ENCODE results near the gene NXNL2. TPM values are rescaled to one million over a fixed set of nuclear protein-coding genes. Genes with fewer than 3 reads are reported as not detected.
A peak's percentile ranks its signal among the peaks of the same experiment; 100 is the strongest.

The NXNL2 gene
- total RNA-seq, 4 donors from 2014 or later, result 0.44 to 4.4 (median 1.1) TPM; not detected in 1

- TF ChIP-seq CTCF (IDR thresholded peaks at IDR 0.05) (no peak), POLR2A (IDR thresholded peaks at IDR 0.05) (no peak)
- intact Hi-C loops (cut with DNase I; ENCODE audit: low total_unique reads), result no loop called here
- WGBS, 2 donors, result 83 to 84% methylated on average over 7 of the region's 7 CpGs
- no peak for DNase-seq (ENCODE audit: low spot score in 2 of 2)
- H3K4me3 ChIP-seq (ENCODE audit: low read depth, poor library complexity, severe bottlenecking), result no peak overlapping the region
Observed at GRCh38 chr9:88527618-88528017, 7.4 kb upstream of the NXNL2 start.

GRCh38 chr9:88528080-88528790, 6.7 kb upstream of the NXNL2 start:
- 74 to 76% methylated on average over 6 of the region's 6 CpGs for WGBS, 2 donors
- no peak for TF ChIP-seq POLR2A (IDR thresholded peaks at IDR 0.05)
- no peak for TF ChIP-seq CTCF (IDR thresholded peaks at IDR 0.05)
- H3K4me3 ChIP-seq (ENCODE audit: low read depth, poor library complexity, severe bottlenecking), result no peak overlapping the region
- no peak for DNase-seq (ENCODE audit: low spot score in 2 of 2)
- intact Hi-C loops (cut with DNase I; ENCODE audit: low total_unique reads), result no loop called here

- intact Hi-C loops (cut with DNase I; ENCODE audit: low total_unique reads), result no loop called here
- DNase-seq (ENCODE audit: low spot score in 2 of 2), result no peak
- no peak overlapping the region for H3K4me3 ChIP-seq (ENCODE audit: low read depth, poor library complexity, severe bottlenecking)
- 85 to 89% methylated on average over 6 of the region's 6 CpGs for WGBS, 2 donors
- no peak for TF ChIP-seq POLR2A (IDR thresholded peaks at IDR 0.05)
- TF ChIP-seq CTCF (IDR thresholded peaks at IDR 0.05), result no peak
Observed at GRCh38 chr9:88529496-88529895, 5.5 kb upstream of the NXNL2 start.

DNA sequence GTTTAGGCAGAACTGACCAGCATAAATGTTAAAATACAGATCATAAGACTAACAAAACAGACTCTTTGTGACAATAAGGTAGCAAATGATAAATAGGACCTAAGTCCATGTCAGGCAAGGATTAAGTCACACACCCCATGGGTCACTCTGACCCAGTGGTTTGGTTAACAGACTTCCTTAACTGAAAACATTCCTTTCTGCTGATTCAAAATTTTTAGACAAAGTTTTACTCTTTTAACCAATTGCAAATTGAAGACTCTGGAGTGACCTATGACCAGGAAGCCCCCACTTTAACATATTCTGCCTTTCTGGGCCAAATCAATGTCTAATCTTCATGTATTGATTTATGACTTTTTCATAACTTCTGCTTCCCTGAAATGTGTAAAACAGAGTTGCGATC, 4.9 kb upstream of the NXNL2 start:
- DNase-seq (ENCODE audit: low spot score in 2 of 2), result no peak
- WGBS, 2 donors, result 65 to 87% methylated on average over 1 of the region's 1 CpG
- H3K4me3 ChIP-seq (ENCODE audit: low read depth, poor library complexity, severe bottlenecking), result no peak overlapping the region
- no peak for TF ChIP-seq POLR2A (IDR thresholded peaks at IDR 0.05)
- intact Hi-C loops (cut with DNase I; ENCODE audit: low total_unique reads), result no loop called here

DNA sequence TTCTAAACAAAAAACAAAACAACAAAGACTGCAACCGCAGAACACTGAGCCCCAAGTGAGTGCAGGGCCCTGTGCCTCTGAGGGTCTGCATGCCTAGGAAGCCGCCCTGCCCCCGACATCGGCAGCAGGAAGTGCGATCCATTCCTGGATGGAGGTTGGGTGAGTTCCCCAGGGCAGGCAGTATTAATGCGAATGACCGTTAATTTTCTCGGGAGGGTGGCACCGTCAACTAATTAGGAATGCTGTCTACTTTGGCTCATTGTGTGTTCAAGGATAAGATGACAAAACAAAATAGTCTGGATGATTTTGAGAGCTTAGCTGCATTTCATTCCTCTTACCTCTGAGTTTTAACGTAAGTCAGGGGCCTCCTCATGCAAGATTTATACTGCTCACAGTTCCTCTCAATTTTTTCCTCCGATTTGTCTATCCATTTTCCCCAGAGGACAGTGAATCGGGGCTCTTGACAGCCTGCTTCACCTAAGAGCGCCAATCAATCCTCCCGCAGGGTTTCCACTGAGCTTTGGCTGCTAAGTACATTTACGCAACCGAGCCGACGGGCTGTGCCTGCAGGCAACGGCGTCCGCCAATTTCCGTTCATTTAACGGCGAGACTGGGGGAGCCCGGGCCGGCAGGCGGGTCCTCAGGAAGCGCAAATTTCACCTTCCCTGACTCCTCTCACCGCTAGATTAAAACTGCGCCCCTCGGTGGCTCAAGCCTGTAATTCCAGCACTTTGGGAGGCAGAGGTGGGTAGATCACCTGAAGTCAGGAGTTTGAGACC, 2.9 kb upstream of the NXNL2 start:
- peak in 1 of 2 donors; percentile 26 for DNase-seq (ENCODE audit: low spot score in 2 of 2)
- intact Hi-C loops (cut with DNase I; ENCODE audit: low total_unique reads), result no loop called here
- H3K4me3 ChIP-seq (ENCODE audit: low read depth, poor library complexity, severe bottlenecking), result no peak overlapping the region
- 24 to 27% methylated on average over 31 of the region's 31 CpGs for WGBS, 2 donors
- TF ChIP-seq CTCF (IDR thresholded peaks at IDR 0.05) (no peak), POLR2A (IDR thresholded peaks at IDR 0.05) (no peak)

DNA sequence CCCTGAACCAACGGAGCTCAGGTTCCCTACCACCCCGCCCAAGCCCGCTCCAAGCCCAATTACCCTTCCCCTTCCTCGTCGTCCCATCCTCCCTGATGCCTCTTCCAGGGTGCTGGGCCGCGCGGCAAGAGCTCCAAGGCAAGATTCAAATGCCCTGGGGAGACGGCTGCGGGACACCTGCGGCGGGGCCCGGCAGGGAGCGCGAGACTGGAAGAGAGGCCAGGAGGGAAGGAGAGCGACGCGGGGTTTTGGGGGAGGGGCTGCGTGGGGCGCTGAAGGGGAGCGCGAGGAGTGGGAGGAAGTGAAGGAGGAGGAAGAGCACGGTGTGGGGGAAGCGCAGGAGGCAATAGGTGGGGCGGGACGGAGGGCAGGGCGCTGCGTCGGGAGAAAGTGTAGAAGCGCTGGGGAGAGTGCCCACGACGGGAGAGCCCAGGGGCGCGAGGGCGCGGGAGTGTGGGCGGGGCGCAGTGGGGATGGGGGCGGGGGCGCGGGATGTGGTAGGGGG, 975 bp upstream of the NXNL2 start:
- TF ChIP-seq CTCF (IDR thresholded peaks at IDR 0.05), result no peak
- TF ChIP-seq POLR2A (IDR thresholded peaks at IDR 0.05), result no peak
- 3% methylated on average over 39 to 41 of the region's 41 CpGs for WGBS, 2 donors
- peak overlapping the region; percentile 18 for H3K4me3 ChIP-seq (ENCODE audit: low read depth, poor library complexity, severe bottlenecking)
- intact Hi-C loops (cut with DNase I; ENCODE audit: low total_unique reads), result no loop called here
- DNase-seq (ENCODE audit: low spot score in 2 of 2), result peak in 1 of 2 donors; percentile 86
